Liver (tissue), 9 donors: Measurements from ENCODE around the gene WNT3A. TPM values are rescaled to one million over a fixed set of nuclear protein-coding genes. Genes with fewer than 3 reads are reported as not detected.

Experiments
- DNase-seq: peaks from one replicate; pipeline ENCODE4 v3.0.0-alpha.2; 2017; ENCODE audit warnings: low spot score
- H3K27ac ChIP-seq, 2 donors: one replicate each; pipeline ENCODE4 v1.7.0; 2013; ENCODE audit warnings: inconsistent platforms in 2 of 2, low read length in 2 of 2, control low read depth in 1 of 2, low read depth in 1 of 2, mild to moderate bottlenecking in 1 of 2
- H3K27me3 ChIP-seq, 4 donors: one replicate each; pipeline versions ENCODE4 v1.6.1 to v1.7.0; 2013; ENCODE audit warnings: low read length in 3 of 4, inconsistent platforms in 1 of 4, mild to moderate bottlenecking in 1 of 4, moderate library complexity in 1 of 4; ENCODE audit not compliant: control insufficient read depth in 4 of 4, insufficient read depth in 4 of 4
- H3K36me3 ChIP-seq, 4 donors: one replicate each; pipeline versions ENCODE4 v1.6.1 to v1.7.0; 2013; ENCODE audit warnings: low read length in 3 of 4, mild to moderate bottlenecking in 3 of 4, low read depth in 1 of 4, moderate library complexity in 1 of 4; ENCODE audit not compliant: control insufficient read depth in 4 of 4, insufficient read depth in 3 of 4
- H3K4me1 ChIP-seq, 4 donors: one replicate each; pipeline versions ENCODE4 v1.6.1 to v1.7.0; 2013; ENCODE audit warnings: low read length in 3 of 4, mild to moderate bottlenecking in 3 of 4, moderate library complexity in 1 of 4; ENCODE audit not compliant: control insufficient read depth in 4 of 4, insufficient read depth in 4 of 4
- H3K4me3 ChIP-seq, 3 donors: one replicate each; pipeline versions ENCODE4 v1.6.1 to v1.7.0; 2013; ENCODE audit warnings: low read length in 3 of 3, control low read depth in 1 of 3, low read depth in 1 of 3, mild to moderate bottlenecking in 1 of 3
- H3K9ac ChIP-seq, 2 donors: one replicate each; pipeline ENCODE4 v1.7.0; 2013; ENCODE audit warnings: low read length in 2 of 2, mild to moderate bottlenecking in 2 of 2, moderate library complexity in 2 of 2, control low read depth in 1 of 2, low read depth in 1 of 2
- H3K9me3 ChIP-seq, 4 donors: one replicate each; pipeline versions ENCODE4 v1.6.1 to v1.7.0; 2013; ENCODE audit warnings: low read length in 3 of 4; ENCODE audit not compliant: control insufficient read depth in 4 of 4
- CTCF ChIP-seq: fragments of 150-350 bp; IDR thresholded peaks from 2 replicates; pipeline ENCODE4 v1.5.1; 2017; ENCODE audit warnings: improper control_type of control experiment, low read depth, low read length; ENCODE audit not compliant: missing input control
- EGR1 ChIP-seq, 2 donors: IDR thresholded peaks; 2 replicates each; pipeline ENCODE4 v1.6.1; 2016 to 2018; ENCODE audit warnings: antibody characterized with exemption in 2 of 2, low read depth in 2 of 2
- FOXA1 ChIP-seq: IDR thresholded peaks from 2 replicates; pipeline ENCODE4 v1.6.1; 2016; ENCODE audit warnings: antibody characterized with exemption
- FOXA2 ChIP-seq: IDR thresholded peaks from 2 replicates; pipeline ENCODE4 v1.6.1; 2016; ENCODE audit warnings: antibody characterized with exemption
- GABPA ChIP-seq, 2 donors: IDR thresholded peaks in 1 of 2; conservative IDR thresholded peaks in 1 of 2; 2 replicates each; pipeline ENCODE4 v1.6.1; 2016; ENCODE audit warnings: antibody characterized with exemption in 2 of 2, mild to moderate bottlenecking in 1 of 2, moderate library complexity in 1 of 2
- HNF4A ChIP-seq, 2 donors: conservative IDR thresholded peaks; 2 replicates each; pipeline ENCODE4 v1.6.1; 2016; ENCODE audit warnings: antibody characterized with exemption in 2 of 2, mild to moderate bottlenecking in 2 of 2
- HNF4G ChIP-seq: IDR thresholded peaks from 2 replicates; pipeline ENCODE4 v1.6.1; 2016; ENCODE audit warnings: antibody characterized with exemption
- JUND ChIP-seq, 2 donors: IDR thresholded peaks; 2 replicates each; pipeline ENCODE4 v1.6.1; 2016; ENCODE audit warnings: antibody characterized with exemption in 2 of 2
- MAX ChIP-seq: IDR thresholded peaks from 2 replicates; pipeline ENCODE4 v1.6.1; 2016; ENCODE audit warnings: antibody characterized with exemption
- NR2F2 ChIP-seq: IDR thresholded peaks from 2 replicates; pipeline ENCODE4 v1.6.1; 2016; ENCODE audit warnings: antibody characterized with exemption
- RAD21 ChIP-seq, 2 donors: IDR thresholded peaks; 2 replicates each; pipeline ENCODE4 v1.6.1; 2016; ENCODE audit warnings: antibody characterized with exemption in 2 of 2, mild to moderate bottlenecking in 2 of 2
- REST ChIP-seq: IDR thresholded peaks from 2 replicates; pipeline ENCODE4 v1.6.1; 2016; ENCODE audit warnings: antibody characterized with exemption, mild to moderate bottlenecking
- RXRA ChIP-seq, 2 donors: IDR thresholded peaks; 2 replicates each; pipeline ENCODE4 v1.6.1; 2017 to 2018; ENCODE audit warnings: antibody characterized with exemption in 2 of 2, mild to moderate bottlenecking in 1 of 2
- SP1 ChIP-seq: IDR thresholded peaks from 2 replicates; pipeline ENCODE4 v1.6.1; 2018; ENCODE audit warnings: antibody characterized with exemption, mild to moderate bottlenecking
- TAF1 ChIP-seq: conservative IDR thresholded peaks from 2 replicates; pipeline ENCODE4 v1.6.1; 2016; ENCODE audit warnings: antibody characterized with exemption, mild to moderate bottlenecking
- YY1 ChIP-seq: IDR thresholded peaks from 2 replicates; pipeline ENCODE4 v1.6.1; 2016; ENCODE audit warnings: antibody characterized with exemption, mild to moderate bottlenecking
- ZBTB33 ChIP-seq: IDR thresholded peaks from 2 replicates; pipeline ENCODE4 v1.6.1; 2016; ENCODE audit warnings: antibody characterized with exemption
- WGBS: extraction: QIAGEN DNeasy Blood & Tissue Kit; methylation state at CpG from one replicate; pipeline ENCODE4 v1.1.7; 2013; 5-methylcytosine and 5-hydroxymethylcytosine counted together
- polyA plus RNA-seq, 2 donors: library from polyadenylated mRNA; stranded (reverse) in 1 of 2; unstranded in 1 of 2; fragments of 200-250 nt in 1 of 2; fragments of >200 nt in 1 of 2; fragmentation: Nextera tagmentation in 1 of 2; extraction: Ambion mirVana in 1 of 2; gene quantifications; one replicate each; pipeline versions ENCODE4 v1.2.1 to v1.2.3, GENCODE V29; 2013 to 2015
- total RNA-seq, 2 donors: library from RNA; depleted of rRNA; stranded (reverse); fragments of >200 nt; gene quantifications; one replicate each; pipeline ENCODE4 v1.2.3, GENCODE V29; 2014
- donor health status: healthy.
- donor health status: healthy.
- donor health status: healthy.
- donor health status: healthy.
- donor health status: healthy.

Gene WNT3A
- total and polyA plus RNA-seq, 4 donors, result not detected

GRCh38 chr1:228062812-228063211, 56.0 kb downstream of the WNT3A start (continued):
- TF ChIP-seq SP1 (no peak), HNF4A (conservative IDR thresholded peaks at IDR 0.05) (no peak), EGR1 (IDR thresholded peaks at IDR 0.05; ENCODE audit: low read depth in 2 of 2) (no peak), RXRA (IDR thresholded peaks at IDR 0.05) (no peak)

- H3K27me3 ChIP-seq, result peaks cover 3 to 17% (median 4%) of the 10 kb centered on the region in 4 donors
- WGBS, result 86% methylated on average over 15 of the region's 15 CpGs
- H3K4me1 ChIP-seq, result peaks cover 0 to 7% (median 4%) of the 10 kb centered on the region in 4 donors
- no peak overlapping the region for H3K9ac ChIP-seq
- no peak overlapping the region for H3K27ac ChIP-seq
- no peaks in the 10 kb centered on the region for H3K36me3 ChIP-seq
- peaks cover 0 to 5% (median under 1%) of the 10 kb centered on the region in 4 donors for H3K9me3 ChIP-seq
- DNase-seq, result no peak
- H3K4me3 ChIP-seq, result no peak overlapping the region
- TF ChIP-seq TAF1 (no peak), JUND (IDR thresholded peaks at IDR 0.05) (no peak), YY1 (no peak), CTCF (no peak), NR2F2 (no peak), EGR1 (IDR thresholded peaks at IDR 0.05; ENCODE audit: low read depth in 2 of 2) (no peak), FOXA1 (no peak), MAX (no peak), GABPA (IDR thresholded peaks at IDR 0.05 in 1 of 2, conservative IDR thresholded peaks at IDR 0.05 in 1 of 2) (no peak), HNF4A (conservative IDR thresholded peaks at IDR 0.05) (no peak), REST (no peak), SP1 (no peak), RAD21 (IDR thresholded peaks at IDR 0.05) (no peak)
Observed at GRCh38 chr1:228063251-228064191, 56.7 kb downstream of the WNT3A start.

GRCh38 chr1:228064296-228064695, 57.5 kb downstream of the WNT3A start:
- peaks cover 3 to 17% (median 4%) of the 10 kb centered on the region in 4 donors for H3K27me3 ChIP-seq
- DNase-seq, result no peak
- H3K9me3 ChIP-seq, result peaks cover 0 to 5% (median under 1%) of the 10 kb centered on the region in 4 donors
- 57% methylated on average over 8 of the region's 8 CpGs for WGBS
- no peak overlapping the region for H3K4me3 ChIP-seq
- no peak overlapping the region for H3K27ac ChIP-seq
- H3K4me1 ChIP-seq, result peaks cover 0 to 7% (median under 1%) of the 10 kb centered on the region in 4 donors
- H3K9ac ChIP-seq, result no peak overlapping the region
- H3K36me3 ChIP-seq, result no peaks in the 10 kb centered on the region
- TF ChIP-seq RXRA (IDR thresholded peaks at IDR 0.05), result no peak
- no peak for TF ChIP-seq FOXA2
- no peak for TF ChIP-seq HNF4G
- no peak for TF ChIP-seq MAX
- no peak for TF ChIP-seq TAF1
- no peak for TF ChIP-seq REST
- no peak for TF ChIP-seq YY1
- no peak for TF ChIP-seq RAD21 (IDR thresholded peaks at IDR 0.05)
- TF ChIP-seq ZBTB33, result no peak
- TF ChIP-seq GABPA (IDR thresholded peaks at IDR 0.05 in 1 of 2, conservative IDR thresholded peaks at IDR 0.05 in 1 of 2), result no peak
